Measurements from ENCODE around the gene SUSD4.

The SUSD4 gene

GRCh38 chr1:223227486-223228196 lies 136.3 kb downstream of the SUSD4 start:
- DNase-seq, result no peak

GRCh38 chr1:223227031-223227430 lies 136.9 kb downstream of the SUSD4 start:
- no peak for DNase-seq

GRCh38 chr1:223226271-223226670 lies 137.7 kb downstream of the SUSD4 start:
- no peak for DNase-seq

- DNase-seq, result no peak
Measured at GRCh38 chr1:223225481-223225880, 138.5 kb downstream of the SUSD4 start.

GRCh38 chr1:223225061-223225460 lies 138.9 kb downstream of the SUSD4 start:
- DNase-seq, result no peak

- DNase-seq, result no peak
Measured at GRCh38 chr1:223224465-223224864, 139.5 kb downstream of the SUSD4 start.

- DNase-seq, result no peak
Measured at GRCh38 chr1:223223091-223223995, 140.6 kb downstream of the SUSD4 start.

- no peak for DNase-seq
Measured at GRCh38 chr1:223222377-223222776, 141.6 kb downstream of the SUSD4 start.

- no peak for DNase-seq
Measured at GRCh38 chr1:223221686-223222085, 142.3 kb downstream of the SUSD4 start.

- DNase-seq, result no peak
Measured at GRCh38 chr1:223219846-223220610, 143.9 kb downstream of the SUSD4 start.

- no peak for DNase-seq
Measured at GRCh38 chr1:223219318-223219635, 144.7 kb downstream of the SUSD4 start.

- no peak for DNase-seq
Measured at GRCh38 chr1:223217781-223218180, 146.2 kb downstream of the SUSD4 start.

GRCh38 chr1:223216531-223217205 lies 147.3 kb downstream of the SUSD4 start:
- no peak for DNase-seq

- DNase-seq, result no peak
Measured at GRCh38 chr1:223216074-223216473, 147.9 kb downstream of the SUSD4 start.

GRCh38 chr1:223215026-223215425 lies 148.9 kb downstream of the SUSD4 start:
- no peak for DNase-seq

- no peak for DNase-seq
Measured at GRCh38 chr1:223214261-223214807, 149.6 kb downstream of the SUSD4 start.

GRCh38 chr1:223212441-223212840 lies 151.5 kb downstream of the SUSD4 start:
- DNase-seq, result no peak

- no peak for DNase-seq
Measured at GRCh38 chr1:223211323-223211985, 152.5 kb downstream of the SUSD4 start.

GRCh38 chr1:223210788-223211120 lies 153.2 kb downstream of the SUSD4 start:
- DNase-seq, result no peak

GRCh38 chr1:223209992-223210787 lies 153.8 kb downstream of the SUSD4 start:
- DNase-seq, result no peak

GRCh38 chr1:223209293-223209898 lies 154.6 kb downstream of the SUSD4 start:
- DNase-seq, result no peak

All from effector CD4-positive, alpha-beta T cell (primary cell).